CD14-positive monocyte (primary cell): ENCODE results near the gene PFKL. TPM values are rescaled to one million over a fixed set of nuclear protein-coding genes. Genes with fewer than 3 reads are reported as not detected.
A peak's percentile ranks its signal among the peaks of the same experiment; 100 is the strongest.
"Not testable (repeated sequence)": the region's sequence is repeated elsewhere in the genome, so short reads cannot be mapped to it uniquely, and the experiment has no call there.

Experiments
- DNase-seq, 3 donors: peaks; one replicate each; pipeline ENCODE4 v3.0.0-alpha.2; 2011 to 2022
- H2AFZ ChIP-seq: 2 replicates; pipeline ENCODE4 v1.6.0; 2012; ENCODE audit warnings: mild to moderate bottlenecking, low read depth, low read length, inconsistent platforms; ENCODE audit not compliant: insufficient read depth, poor library complexity, severe bottlenecking
- H3K27ac ChIP-seq, 2 donors: 1 replicate in 1 of 2; 2 replicates in 1 of 2; pipeline ENCODE4 v1.5.1; 2012 to 2013; ENCODE audit warnings: low read length in 2 of 2, control low read depth in 1 of 2, inconsistent platforms in 1 of 2, low read depth in 1 of 2, mild to moderate bottlenecking in 1 of 2
- H3K27me3 ChIP-seq, 2 donors: one replicate each; pipeline versions ENCODE4 v1.6.0 to v1.6.1; 2011 to 2013; ENCODE audit warnings: low read length in 2 of 2; ENCODE audit not compliant: control insufficient read depth in 2 of 2, insufficient read depth in 2 of 2
- H3K36me3 ChIP-seq, 2 donors: replicated peaks in 1 of 2; 1 replicate in 1 of 2; 2 replicates in 1 of 2; pipeline versions ENCODE4 v1.5.1 to v1.6.1; 2012 to 2013; ENCODE audit warnings: low read length in 2 of 2, control low read depth in 1 of 2, inconsistent platforms in 1 of 2, mild to moderate bottlenecking in 1 of 2; ENCODE audit not compliant: insufficient read depth in 2 of 2, control insufficient read depth in 1 of 2
- H3K4me1 ChIP-seq, 2 donors: 1 replicate in 1 of 2; 2 replicates in 1 of 2; pipeline versions ENCODE4 v1.5.1 to v1.6.1; 2012 to 2013; ENCODE audit warnings: low read length in 2 of 2, control low read depth in 1 of 2, inconsistent platforms in 1 of 2, mild to moderate bottlenecking in 1 of 2, moderate library complexity in 1 of 2; ENCODE audit not compliant: insufficient read depth in 2 of 2, control insufficient read depth in 1 of 2
- H3K4me2 ChIP-seq: replicated peaks from 2 replicates; pipeline ENCODE3; 2012; ENCODE audit warnings: low read length, moderate library complexity, mild to moderate bottlenecking; ENCODE audit not compliant: poor library complexity, severe bottlenecking; ENCODE audit errors: extremely low read depth
- H3K4me3 ChIP-seq, 3 experiments: fragments of 200-600 bp in 1 of 3; sonication (generic) in 1 of 3; replicated peaks in 1 of 3; 1 replicate in 2 of 3; 2 replicates in 1 of 3; pipeline ENCODE4 v1.5.1; 2011 to 2013; ENCODE audit warnings: low read length in 3 of 3, mild to moderate bottlenecking in 3 of 3, control low read depth in 2 of 3, low read depth in 2 of 3, inconsistent platforms in 1 of 3, moderate library complexity in 1 of 3
- H3K79me2 ChIP-seq: 2 replicates; pipeline ENCODE4 v1.6.0; 2012; ENCODE audit warnings: mild to moderate bottlenecking, control low read depth, inconsistent platforms, low read length, moderate library complexity; ENCODE audit not compliant: insufficient read depth
- H3K9ac ChIP-seq: 2 replicates; pipeline ENCODE4 v1.6.0; 2017; ENCODE audit warnings: low read length, mild to moderate bottlenecking; ENCODE audit not compliant: insufficient read depth, poor library complexity, severe bottlenecking
- H3K9me3 ChIP-seq, 2 donors: replicated peaks in 1 of 2; 1 replicate in 1 of 2; 2 replicates in 1 of 2; pipeline versions ENCODE4 v1.5.1 to v1.6.1; 2012 to 2013; ENCODE audit warnings: low read length in 2 of 2, control low read depth in 1 of 2; ENCODE audit not compliant: control insufficient read depth in 1 of 2, insufficient read depth in 1 of 2
- H4K20me1 ChIP-seq: 2 replicates; pipeline ENCODE4 v1.6.0; 2012; ENCODE audit warnings: mild to moderate bottlenecking, low read length, control low read depth, moderate library complexity; ENCODE audit not compliant: insufficient read depth
- H3K27ac Mint-ChIP-seq, 7 donors: one replicate each; pipeline ENCODE4 v1.8.0; 2020; ENCODE audit warnings: mild to moderate bottlenecking in 7 of 7, mixed read lengths in 7 of 7, moderate library complexity in 6 of 7, inconsistent platforms in 2 of 7
- H3K27me3 Mint-ChIP-seq, 3 donors: one replicate each; pipeline ENCODE4 v1.8.0; 2021 to 2022; ENCODE audit warnings: low read depth in 3 of 3, mild to moderate bottlenecking in 3 of 3, mixed read lengths in 3 of 3, moderate library complexity in 3 of 3, inconsistent platforms in 1 of 3
- H3K36me3 Mint-ChIP-seq, 2 donors: one replicate each; pipeline ENCODE4 v1.8.0; 2020; ENCODE audit warnings: mixed read lengths in 2 of 2, inconsistent platforms in 1 of 2, mild to moderate bottlenecking in 1 of 2
- H3K4me1 Mint-ChIP-seq: one replicate; pipeline ENCODE4 v1.8.0; 2020; ENCODE audit warnings: mild to moderate bottlenecking, mixed read lengths
- H3K4me3 Mint-ChIP-seq, 2 donors: one replicate each; pipeline ENCODE4 v1.8.0; 2020; ENCODE audit warnings: mild to moderate bottlenecking in 2 of 2, mixed read lengths in 2 of 2, moderate library complexity in 1 of 2
- H3K9me3 Mint-ChIP-seq, 7 donors: one replicate each; pipeline ENCODE4 v1.8.0; 2020 to 2022; ENCODE audit warnings: mixed read lengths in 7 of 7, mild to moderate bottlenecking in 6 of 7, moderate library complexity in 6 of 7, inconsistent platforms in 2 of 7
- WGBS: methylation state at CpG from one replicate; pipeline ENCODE4 v1.1.5; 2013; ENCODE audit warnings: missing lambda C conversion rate; ENCODE audit not compliant: insufficient coverage; 5-methylcytosine and 5-hydroxymethylcytosine counted together
- intact Hi-C, 2 donors: fragments of 100-400 bp; cut with micrococcal nuclease; formaldehyde crosslinking; loops; one replicate each; pipeline versions ENCODE4 v1.15.0 to v1.15.1; 2023
- polyA plus RNA-seq, 3 donors: library from polyadenylated mRNA; depleted of rRNA in 1 of 3; unstranded in 2 of 3; stranded (reverse) in 1 of 3; fragments of 300-500 nt in 2 of 3; fragments of >200 nt in 1 of 3; fragmentation: Illumina TruSeq in 2 of 3; gene quantifications; 1 replicate in 2 of 3; 2 replicates in 1 of 3; pipeline ENCODE4 v1.2.3, GENCODE V29; 2012 to 2021
- TF ChIP-seq, protein P1 (sequence below): fragments of 200-600 bp; IDR thresholded peaks from one replicate; pipeline ENCODE4 v1.8.0; 2022; ENCODE audit warnings: antibody characterized with exemption, mild to moderate bottlenecking

Gene PFKL
- polyA plus RNA-seq, 3 donors = 105 to 133 (median 113) TPM

DNA sequence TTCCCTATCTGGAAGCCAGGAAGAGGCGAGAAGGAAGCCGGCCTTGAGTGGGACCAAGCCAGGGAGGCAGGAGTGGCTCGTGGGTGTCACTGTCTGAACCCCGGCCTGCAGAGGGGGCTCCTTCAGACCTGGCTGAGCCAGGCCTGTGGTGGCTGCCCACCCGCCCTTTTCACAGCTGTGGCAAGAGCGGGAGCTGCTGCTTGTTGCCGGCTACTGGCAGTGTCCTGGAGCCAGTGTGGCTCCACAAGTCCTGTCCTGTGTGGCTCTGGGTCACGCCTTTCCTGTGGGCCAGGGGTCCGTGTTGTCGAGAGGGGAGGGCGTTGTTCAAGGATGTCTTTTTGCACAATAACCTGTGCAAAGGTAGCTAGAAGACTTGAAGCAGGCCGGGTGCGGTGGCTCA, 1.3 kb downstream of the PFKL start:
- intact Hi-C loops = loop anchor here in 1 of 2 donors (2.0 kb wide), 1 partner anchor 38 kb away; the partner anchor contains the start of gene CFAP410
- peaks cover 2 to 7% (median 4%) of the 10 kb centered on the region in 3 donors for H3K27me3 Mint-ChIP-seq
- H3K4me1 Mint-ChIP-seq = peaks cover 51% of the 10 kb centered on the region
- peak overlapping the region in 4 of 7 donors; percentile 53 to 80 (median 70) for H3K27ac Mint-ChIP-seq
- H3K79me2 ChIP-seq = peaks cover 59% of the 10 kb centered on the region
- H2AFZ ChIP-seq = no peak overlapping the region
- H3K9me3 ChIP-seq = no peaks in the 10 kb centered on the region
- H3K4me3 ChIP-seq = peak overlapping the region in 2 of 3 experiments; percentile 63 to 85
- no peak for DNase-seq
- WGBS = 89% methylated on average over 9 of the region's 13 CpGs
- TF ChIP-seq, protein P1, sequence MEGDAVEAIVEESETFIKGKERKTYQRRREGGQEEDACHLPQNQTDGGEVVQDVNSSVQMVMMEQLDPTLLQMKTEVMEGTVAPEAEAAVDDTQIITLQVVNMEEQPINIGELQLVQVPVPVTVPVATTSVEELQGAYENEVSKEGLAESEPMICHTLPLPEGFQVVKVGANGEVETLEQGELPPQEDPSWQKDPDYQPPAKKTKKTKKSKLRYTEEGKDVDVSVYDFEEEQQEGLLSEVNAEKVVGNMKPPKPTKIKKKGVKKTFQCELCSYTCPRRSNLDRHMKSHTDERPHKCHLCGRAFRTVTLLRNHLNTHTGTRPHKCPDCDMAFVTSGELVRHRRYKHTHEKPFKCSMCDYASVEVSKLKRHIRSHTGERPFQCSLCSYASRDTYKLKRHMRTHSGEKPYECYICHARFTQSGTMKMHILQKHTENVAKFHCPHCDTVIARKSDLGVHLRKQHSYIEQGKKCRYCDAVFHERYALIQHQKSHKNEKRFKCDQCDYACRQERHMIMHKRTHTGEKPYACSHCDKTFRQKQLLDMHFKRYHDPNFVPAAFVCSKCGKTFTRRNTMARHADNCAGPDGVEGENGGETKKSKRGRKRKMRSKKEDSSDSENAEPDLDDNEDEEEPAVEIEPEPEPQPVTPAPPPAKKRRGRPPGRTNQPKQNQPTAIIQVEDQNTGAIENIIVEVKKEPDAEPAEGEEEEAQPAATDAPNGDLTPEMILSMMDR = no peak
- H3K9me3 Mint-ChIP-seq = no peaks in the 10 kb centered on the region
- peaks cover 0 to 3% of the 10 kb centered on the region in 2 donors for H3K36me3 ChIP-seq
- H3K27ac ChIP-seq = peak overlapping the region in 1 of 2 donors; percentile 78
- peaks cover 3 to 5% of the 10 kb centered on the region in 2 donors for H3K36me3 Mint-ChIP-seq
- H3K4me2 ChIP-seq = peak overlapping the region; percentile 97
- H3K27me3 ChIP-seq = no peaks in the 10 kb centered on the region
- peaks cover 37 to 48% of the 10 kb centered on the region in 2 donors for H3K4me1 ChIP-seq
- H4K20me1 ChIP-seq = peaks cover 58% of the 10 kb centered on the region
- H3K9ac ChIP-seq = peak overlapping the region; percentile 84
- peak overlapping the region; percentile 80 to 85 for H3K4me3 Mint-ChIP-seq

DNA sequence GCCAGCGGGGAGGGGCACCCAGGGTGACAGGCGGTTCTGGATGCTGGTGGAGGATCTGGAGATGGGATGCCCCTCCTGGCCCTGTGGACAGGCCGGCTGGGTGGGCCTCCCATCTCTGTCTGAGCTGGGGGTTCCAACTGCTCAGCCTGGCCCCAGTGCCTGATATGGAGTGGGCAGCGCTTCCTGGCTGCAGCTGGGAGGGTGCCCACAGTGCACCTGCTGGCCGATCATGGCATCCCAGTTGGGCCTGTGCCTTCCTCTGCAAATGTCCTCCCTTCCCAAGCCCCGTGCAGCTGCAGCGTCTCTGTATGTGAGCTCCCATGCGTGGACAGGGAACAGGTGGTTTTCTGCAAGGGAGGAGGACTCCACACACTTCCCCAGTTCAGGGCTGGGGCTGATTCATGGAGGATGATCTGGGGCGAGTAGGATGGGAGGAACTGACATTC, 2.1 kb downstream of the PFKL start:
- Mint-ChIP-seq H3K27me3 (peaks cover 2 to 4% (median 4%) of the 10 kb centered on the region in 3 donors), H3K36me3 (peaks cover 7 to 8% of the 10 kb centered on the region in 2 donors), H3K4me3 (no peak overlapping the region), H3K27ac (peak overlapping the region in 1 of 7 donors; percentile 63), H3K9me3 (no peaks in the 10 kb centered on the region), H3K4me1 (peaks cover 51% of the 10 kb centered on the region)
- peak overlapping the region in 1 of 2 donors; percentile 20 for H3K27ac ChIP-seq
- no peak overlapping the region for H3K9ac ChIP-seq
- intact Hi-C loops = loop anchor here in 1 of 2 donors (2.0 kb wide), 1 partner anchor 37 kb away; the partner anchor contains the start of gene CFAP410
- H3K79me2 ChIP-seq = peaks cover 66% of the 10 kb centered on the region
- no peak overlapping the region for H3K4me2 ChIP-seq
- H3K4me3 ChIP-seq = no peak overlapping the region
- H2AFZ ChIP-seq = no peak overlapping the region
- no peak for DNase-seq
- H3K9me3 ChIP-seq = no peaks in the 10 kb centered on the region
- 74% methylated on average over 6 of the region's 9 CpGs for WGBS
- no peaks in the 10 kb centered on the region for H3K27me3 ChIP-seq
- H4K20me1 ChIP-seq = peaks cover 66% of the 10 kb centered on the region
- TF ChIP-seq, protein P1 = no peak
- peaks cover 7 to 11% of the 10 kb centered on the region in 2 donors for H3K36me3 ChIP-seq
- peaks cover 37 to 48% of the 10 kb centered on the region in 2 donors for H3K4me1 ChIP-seq

DNA sequence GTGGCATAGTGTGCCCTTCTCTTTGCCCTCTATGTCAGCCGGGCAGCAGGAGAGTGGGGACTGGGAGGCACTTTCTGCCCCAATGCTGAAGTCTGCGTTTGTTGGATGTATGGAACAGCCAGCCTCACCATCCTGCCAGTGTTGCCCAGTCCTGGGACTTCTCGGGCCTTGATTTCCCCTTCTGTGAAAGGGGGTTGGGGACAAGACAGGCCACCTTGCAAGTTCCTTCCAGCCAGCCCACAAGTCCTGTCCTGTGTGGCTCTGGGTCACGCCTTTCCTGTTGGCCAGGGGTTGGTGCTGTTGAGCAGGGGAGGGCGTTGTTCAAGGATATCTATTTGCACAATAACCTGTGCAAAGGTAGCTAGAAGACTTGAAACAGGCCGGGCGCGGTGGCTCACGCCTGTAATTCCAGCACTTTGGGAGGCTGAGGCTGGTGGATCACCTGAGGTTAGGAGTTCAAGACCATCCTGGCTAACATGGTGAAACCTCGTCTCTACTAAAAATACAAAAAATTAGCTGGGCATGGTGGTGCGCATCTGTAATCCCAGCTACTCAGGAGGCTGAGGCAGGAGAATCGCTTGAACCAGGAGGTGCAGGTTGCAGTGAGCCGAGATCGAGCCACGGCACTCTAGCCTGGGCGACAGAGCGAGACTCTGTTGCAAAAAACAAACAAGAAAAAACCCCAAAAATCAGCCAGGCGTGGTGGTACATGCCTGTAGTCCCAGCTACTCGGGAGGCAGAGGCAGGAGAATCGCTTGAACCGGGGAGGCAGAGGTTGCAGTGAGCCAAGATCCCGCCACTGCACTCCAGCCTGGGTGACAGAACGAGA, 2.9 kb downstream of the PFKL start:
- Histone ChIP-seq H3K27ac (peak overlapping the region in 1 of 2 donors; percentile 20), H3K79me2 (peaks cover 71% of the 10 kb centered on the region), H4K20me1 (peaks cover 74% of the 10 kb centered on the region), H3K36me3 (peaks cover 15 to 19% of the 10 kb centered on the region in 2 donors), H3K4me1 (peaks cover 32 to 43% of the 10 kb centered on the region in 2 donors)
- H3K27me3 ChIP-seq, H2AFZ ChIP-seq, H3K9me3 ChIP-seq, H3K4me2 ChIP-seq, intact Hi-C loops, H3K4me3 Mint-ChIP-seq, H3K9me3 Mint-ChIP-seq, DNase-seq, H3K9ac ChIP-seq, H3K27me3 Mint-ChIP-seq, H3K4me3 ChIP-seq: not testable (repeated sequence)
- Mint-ChIP-seq H3K27ac (peak overlapping the region in 2 of 7 donors; percentile 24 to 25), H3K36me3 (peaks cover 15 to 16% of the 10 kb centered on the region in 2 donors), H3K4me1 (peaks cover 49% of the 10 kb centered on the region)
- WGBS = 93% methylated on average over 15 of the region's 23 CpGs
